NB4 (cell line): ENCODE results near the gene TMEM42.

Experiments
- MYC ChIP-seq: IDR thresholded peaks from 2 replicates; pipeline ENCODE4 v1.6.1; 2011; ENCODE audit warnings: low read depth, low read length
- POLR2A ChIP-seq: IDR thresholded peaks from 2 replicates; pipeline ENCODE4 v1.6.1; 2011; ENCODE audit warnings: mild to moderate bottlenecking; ENCODE audit not compliant: insufficient read length; ENCODE audit errors: extremely low read depth
- TF ChIP-seq, protein P1 (sequence below): IDR thresholded peaks from one replicate; pipeline ENCODE4 v1.5.1; 2012; ENCODE audit warnings: low read depth, low read length

- TF ChIP-seq, protein P1, sequence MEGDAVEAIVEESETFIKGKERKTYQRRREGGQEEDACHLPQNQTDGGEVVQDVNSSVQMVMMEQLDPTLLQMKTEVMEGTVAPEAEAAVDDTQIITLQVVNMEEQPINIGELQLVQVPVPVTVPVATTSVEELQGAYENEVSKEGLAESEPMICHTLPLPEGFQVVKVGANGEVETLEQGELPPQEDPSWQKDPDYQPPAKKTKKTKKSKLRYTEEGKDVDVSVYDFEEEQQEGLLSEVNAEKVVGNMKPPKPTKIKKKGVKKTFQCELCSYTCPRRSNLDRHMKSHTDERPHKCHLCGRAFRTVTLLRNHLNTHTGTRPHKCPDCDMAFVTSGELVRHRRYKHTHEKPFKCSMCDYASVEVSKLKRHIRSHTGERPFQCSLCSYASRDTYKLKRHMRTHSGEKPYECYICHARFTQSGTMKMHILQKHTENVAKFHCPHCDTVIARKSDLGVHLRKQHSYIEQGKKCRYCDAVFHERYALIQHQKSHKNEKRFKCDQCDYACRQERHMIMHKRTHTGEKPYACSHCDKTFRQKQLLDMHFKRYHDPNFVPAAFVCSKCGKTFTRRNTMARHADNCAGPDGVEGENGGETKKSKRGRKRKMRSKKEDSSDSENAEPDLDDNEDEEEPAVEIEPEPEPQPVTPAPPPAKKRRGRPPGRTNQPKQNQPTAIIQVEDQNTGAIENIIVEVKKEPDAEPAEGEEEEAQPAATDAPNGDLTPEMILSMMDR: no peak
- no peak for TF ChIP-seq POLR2A
- no peak for TF ChIP-seq MYC
These were observed 13.9 kb downstream of the TMEM42 start for GRCh38 chr3:44875596-44875995.
